IMR-90 (cell line): Measurements from ENCODE around the gene OR52J3. TPM values are rescaled to one million over a fixed set of nuclear protein-coding genes. Genes with fewer than 3 reads are reported as not detected.

Experiments used
- ATAC-seq: fragments of 200-7000 bp; cut with Tn5 transposase; 2 replicates; pipeline ENCODE4 v1.9.1; 2020; ENCODE audit warnings: low read depth, mild to moderate bottlenecking, moderate library complexity
- BruUV-seq: library from RNA; stranded (reverse); fragments of 400-500 nt; replicated peaks from 2 replicates; lab custom pipeline; 2021; lab: Mats Ljungman, UMichigan
- CTCF ChIA-PET: fragments of 300-600 bp; formaldehyde crosslinking; extraction: SDS; loops from one replicate; lab custom pipeline; 2021; ENCODE audit warnings: antibody characterized with exemption; lab: Yijun Ruan, JAX
- POLR2A ChIA-PET: fragments of 300-600 bp; sonication (Branson Sonifier 250); formaldehyde crosslinking; loops from one replicate; lab custom pipeline; 2022; ENCODE audit warnings: antibody characterized with exemption; ENCODE audit not compliant: unreplicated experiment; lab: Charles Lee
- DNase-seq: peaks from one replicate; pipeline ENCODE4 v3.0.0; 2013
- H2AFZ ChIP-seq: replicated peaks from 2 replicates; pipeline ENCODE3; 2013; ENCODE audit warnings: low read length, mild to moderate bottlenecking; ENCODE audit not compliant: poor library complexity
- H2AK5ac ChIP-seq: 2 replicates; pipeline ENCODE4 v1.6.1; 2013; ENCODE audit warnings: low read depth, low read length, inconsistent platforms
- H2AK9ac ChIP-seq: replicated peaks from 2 replicates; pipeline ENCODE3; 2013; ENCODE audit warnings: mild to moderate bottlenecking, low read depth, low read length, moderate library complexity; ENCODE audit not compliant: poor library complexity
- H2BK120ac ChIP-seq: 2 replicates; pipeline ENCODE4 v1.6.1; 2013; ENCODE audit warnings: low read depth, low read length, inconsistent platforms
- H2BK15ac ChIP-seq: 3 replicates; pipeline ENCODE4 v1.6.1; 2013; ENCODE audit warnings: low read depth, low read length, inconsistent platforms
- H2BK20ac ChIP-seq: 2 replicates; pipeline ENCODE4 v1.6.1; 2013; ENCODE audit warnings: low read depth, mild to moderate bottlenecking, inconsistent platforms, low read length, moderate library complexity
- H2BK5ac ChIP-seq: 2 replicates; pipeline ENCODE4 v1.6.1; 2013; ENCODE audit warnings: mild to moderate bottlenecking, low read depth, low read length, inconsistent platforms; ENCODE audit not compliant: poor library complexity, severe bottlenecking
- H3K14ac ChIP-seq: replicated peaks from 2 replicates; pipeline ENCODE4 v1.6.1; 2013; ENCODE audit warnings: low read depth, low read length, inconsistent platforms
- H3K18ac ChIP-seq: 2 replicates; pipeline ENCODE4 v1.6.1; 2013; ENCODE audit warnings: low read depth, low read length, control low read depth
- H3K23ac ChIP-seq: 2 replicates; pipeline ENCODE4 v1.6.1; 2013; ENCODE audit warnings: low read depth, low read length, inconsistent platforms
- H3K27ac ChIP-seq: 2 replicates; pipeline ENCODE4 v1.5.1; 2013; ENCODE audit warnings: mild to moderate bottlenecking, control low read depth, low read length; ENCODE audit not compliant: insufficient read depth
- H3K27me3 ChIP-seq: 2 replicates; pipeline ENCODE4 v1.6.1; 2013; ENCODE audit warnings: low read length; ENCODE audit not compliant: control insufficient read depth, insufficient read depth
- H3K36me3 ChIP-seq: 2 replicates; pipeline ENCODE4 v1.6.1; 2013; ENCODE audit warnings: low read length, mixed read lengths; ENCODE audit not compliant: control insufficient read depth, insufficient read depth
- H3K4ac ChIP-seq: 2 replicates; pipeline ENCODE4 v1.6.1; 2013; ENCODE audit warnings: low read depth, low read length, inconsistent platforms
- H3K4me1 ChIP-seq: 2 replicates; pipeline ENCODE4 v1.6.1; 2013; ENCODE audit warnings: low read length, mixed read lengths; ENCODE audit not compliant: control insufficient read depth, insufficient read depth
- H3K4me2 ChIP-seq: 2 replicates; pipeline ENCODE4 v1.6.1; 2013; ENCODE audit warnings: low read depth, mild to moderate bottlenecking, control low read depth, low read length, moderate library complexity
- H3K4me3 ChIP-seq: 2 replicates; pipeline ENCODE4 v1.5.1; 2013; ENCODE audit warnings: low read depth, mild to moderate bottlenecking, control low read depth, low read length, moderate library complexity; ENCODE audit not compliant: insufficient read depth
- H3K56ac ChIP-seq: 2 replicates; pipeline ENCODE4 v1.6.1; 2013; ENCODE audit warnings: low read length, inconsistent platforms; ENCODE audit not compliant: insufficient read depth; ENCODE audit errors: extremely low read depth
- H3K79me1 ChIP-seq, 2 experiments: 2 replicates each; pipeline ENCODE4 v1.6.1; 2013; ENCODE audit warnings: low read length in 2 of 2, inconsistent platforms in 1 of 2, low read depth in 1 of 2
- H3K9ac ChIP-seq: 2 replicates; pipeline ENCODE4 v1.6.1; 2013; ENCODE audit warnings: low read depth, low read length, control low read depth
- H3K9me1 ChIP-seq: 2 replicates; pipeline ENCODE4 v1.6.1; 2013; ENCODE audit warnings: low read length, inconsistent platforms; ENCODE audit not compliant: insufficient read depth
- H3K9me3 ChIP-seq: 2 replicates; pipeline ENCODE4 v1.6.1; 2013; ENCODE audit warnings: low read length; ENCODE audit not compliant: control insufficient read depth, insufficient read depth
- H4K20me1 ChIP-seq: 2 replicates; pipeline ENCODE4 v1.6.1; 2013; ENCODE audit warnings: low read length, inconsistent platforms; ENCODE audit not compliant: insufficient read depth
- H4K5ac ChIP-seq: 2 replicates; pipeline ENCODE4 v1.6.1; 2013; ENCODE audit warnings: mild to moderate bottlenecking, low read depth, low read length, control low read depth
- H4K8ac ChIP-seq, 2 experiments: 2 replicates each; pipeline ENCODE4 v1.6.1; 2013; ENCODE audit warnings: low read depth in 2 of 2, low read length in 2 of 2, control low read depth in 1 of 2, inconsistent platforms in 1 of 2
- H4K91ac ChIP-seq: 2 replicates; pipeline ENCODE4 v1.6.1; 2013; ENCODE audit warnings: low read depth, low read length, inconsistent platforms; ENCODE audit not compliant: insufficient read depth
- CEBPB ChIP-seq: IDR thresholded peaks from 2 replicates; pipeline ENCODE4 v1.6.1; 2012; ENCODE audit warnings: low read depth, low read length, improper control_type of control experiment
- MAZ ChIP-seq: IDR thresholded peaks from 2 replicates; pipeline ENCODE4 v1.6.1; 2012; ENCODE audit warnings: low read depth, mild to moderate bottlenecking, low read length, improper control_type of control experiment, moderate library complexity, borderline replicate concordance
- MXI1 ChIP-seq: IDR thresholded peaks from 2 replicates; pipeline ENCODE4 v1.6.1; 2012; ENCODE audit warnings: low read depth, mild to moderate bottlenecking, low read length, moderate library complexity, borderline replicate concordance
- RCOR1 ChIP-seq: IDR thresholded peaks from 2 replicates; pipeline ENCODE4 v1.6.1; 2012; ENCODE audit warnings: mild to moderate bottlenecking, low read length, improper control_type of control experiment; ENCODE audit not compliant: insufficient replicate concordance
- RFX5 ChIP-seq: IDR thresholded peaks from 2 replicates; pipeline ENCODE4 v1.8.0; 2012; ENCODE audit warnings: low read depth, mild to moderate bottlenecking, low read length, moderate library complexity
- WGBS, 2 experiments: methylation state at CpG; one replicate each; pipeline versions ENCODE4 v1.1.5 to v1.1.7; 2013; ENCODE audit warnings: missing lambda C conversion rate in 2 of 2; ENCODE audit not compliant: insufficient read length in 1 of 2; ENCODE audit errors: extremely low coverage in 2 of 2; 5-methylcytosine and 5-hydroxymethylcytosine counted together
- dilution Hi-C: fragments of 300-500 bp; cut with HindIII; formaldehyde crosslinking; loops from one replicate; pipeline ENCODE4 v1.14.3; 2018; ENCODE audit warnings: low sequenced_read_pairs; ENCODE audit not compliant: unreplicated experiment
- in situ Hi-C: fragments of 300-500 bp; cut with MboI; formaldehyde crosslinking; loops from 3 replicates; pipeline ENCODE4 v1.14.3; 2019; ENCODE audit warnings: low sequenced_read_pairs, inconsistent platforms, mixed read lengths
- intact Hi-C: fragments of 100-400 bp; cut with micrococcal nuclease; formaldehyde crosslinking; loops from 2 replicates; pipeline ENCODE4 v1.10.0; 2022
- polyA plus RNA-seq, 3 experiments: library from polyadenylated mRNA; depleted of rRNA; stranded (reverse); fragments of >200 nt; gene quantifications; 2 replicates each; pipeline ENCODE4 v1.2.3, GENCODE V29; 2012; ENCODE audit warnings: low replicate concordance in 1 of 3
- total RNA-seq: library from RNA; depleted of rRNA; stranded (reverse); fragments of >200 nt; gene quantifications from 2 replicates; pipeline ENCODE4 v1.2.3, GENCODE V29; 2012

Gene OR52J3
- total and polyA plus RNA-seq, 2 of the 4 experiments (the other 2 are of a cell fraction) = not detected

- Histone ChIP-seq H2BK20ac (no peak overlapping the region), H3K27me3 (no peaks in the 10 kb centered on the region), H3K9ac (no peak overlapping the region), H3K4me3 (no peak overlapping the region), H3K4me2 (no peak overlapping the region), H3K23ac (no peak overlapping the region), H2AK5ac (no peak overlapping the region), H3K56ac (no peak overlapping the region), H4K20me1 (no peaks in the 10 kb centered on the region), H3K9me1 (no peaks in the 10 kb centered on the region), H4K5ac (no peak overlapping the region), H4K91ac (no peak overlapping the region), H2BK15ac (no peak overlapping the region), H4K8ac (no peak overlapping the region), H2AK9ac (no peak overlapping the region), H3K18ac (no peak overlapping the region), H3K14ac (no peak overlapping the region), H3K79me1 (no peaks in the 10 kb centered on the region), H2AFZ (no peak overlapping the region), H3K27ac (no peak overlapping the region), H3K36me3 (no peaks in the 10 kb centered on the region), H3K4me1 (no peaks in the 10 kb centered on the region), H3K9me3 (no peaks in the 10 kb centered on the region), H2BK120ac (no peak overlapping the region), H3K4ac (no peak overlapping the region), H2BK5ac (no peak overlapping the region)
- DNase-seq = no peak
- POLR2A ChIA-PET = no interaction called here
- in situ Hi-C loops (no loop called here), intact Hi-C loops (no loop called here), dilution Hi-C loops (no loop called here)
- no peak for ATAC-seq
- no TSS peak for BruUV-seq
- TF ChIP-seq RCOR1 (no peak), RFX5 (no peak), CEBPB (no peak), MXI1 (no peak), MAZ (no peak)
- no CpG with 5 or more reads among the region's 8 CpGs for WGBS, 2 experiments
- CTCF ChIA-PET = interaction anchor here (0.5 kb wide), 1 partner anchor 20 kb away, joined by 6 read pairs; no protein-coding TSS in a partner anchor
These were observed 35.1 kb upstream of the OR52J3 start for GRCh38 chr11:5011254-5011653.
